C4-2B (cell line): ENCODE results near the gene CUX1.

ENCODE experiments used
- ZFX ChIP-seq: fragments of 450-650 bp; IDR thresholded peaks from 2 replicates; pipeline ENCODE4 v1.6.1; 2017
- TF ChIP-seq, protein P1 (sequence below): fragments of 450-650 bp; conservative IDR thresholded peaks from 2 replicates; pipeline ENCODE4 v1.5.1; 2017; ENCODE audit warnings: mild to moderate bottlenecking

DNA sequence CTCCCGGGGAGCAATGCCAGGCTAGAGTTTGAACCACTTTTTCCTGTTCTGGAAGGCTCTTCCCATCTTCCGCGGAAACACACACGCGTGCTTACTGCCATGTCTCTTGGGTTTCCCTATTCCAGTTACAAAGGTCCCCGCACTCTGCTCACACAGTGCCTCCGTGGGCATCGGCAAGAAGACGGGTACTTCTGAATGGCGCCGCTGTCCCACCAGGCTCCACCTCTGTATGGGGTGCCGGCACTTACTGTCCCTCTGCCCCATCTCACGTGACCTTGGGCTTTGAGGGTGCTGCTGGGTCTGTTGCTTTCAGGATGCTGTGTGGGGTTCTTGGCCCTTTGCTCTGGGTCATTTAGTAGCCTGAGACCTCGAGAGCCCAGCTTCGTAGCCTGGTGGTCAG lies 298.5 kb downstream of the CUX1 start:
- TF ChIP-seq, protein P1, sequence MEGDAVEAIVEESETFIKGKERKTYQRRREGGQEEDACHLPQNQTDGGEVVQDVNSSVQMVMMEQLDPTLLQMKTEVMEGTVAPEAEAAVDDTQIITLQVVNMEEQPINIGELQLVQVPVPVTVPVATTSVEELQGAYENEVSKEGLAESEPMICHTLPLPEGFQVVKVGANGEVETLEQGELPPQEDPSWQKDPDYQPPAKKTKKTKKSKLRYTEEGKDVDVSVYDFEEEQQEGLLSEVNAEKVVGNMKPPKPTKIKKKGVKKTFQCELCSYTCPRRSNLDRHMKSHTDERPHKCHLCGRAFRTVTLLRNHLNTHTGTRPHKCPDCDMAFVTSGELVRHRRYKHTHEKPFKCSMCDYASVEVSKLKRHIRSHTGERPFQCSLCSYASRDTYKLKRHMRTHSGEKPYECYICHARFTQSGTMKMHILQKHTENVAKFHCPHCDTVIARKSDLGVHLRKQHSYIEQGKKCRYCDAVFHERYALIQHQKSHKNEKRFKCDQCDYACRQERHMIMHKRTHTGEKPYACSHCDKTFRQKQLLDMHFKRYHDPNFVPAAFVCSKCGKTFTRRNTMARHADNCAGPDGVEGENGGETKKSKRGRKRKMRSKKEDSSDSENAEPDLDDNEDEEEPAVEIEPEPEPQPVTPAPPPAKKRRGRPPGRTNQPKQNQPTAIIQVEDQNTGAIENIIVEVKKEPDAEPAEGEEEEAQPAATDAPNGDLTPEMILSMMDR = no peak
- TF ChIP-seq ZFX = no peak
